ENCODE results near the gene B4GALT2.

DNA sequence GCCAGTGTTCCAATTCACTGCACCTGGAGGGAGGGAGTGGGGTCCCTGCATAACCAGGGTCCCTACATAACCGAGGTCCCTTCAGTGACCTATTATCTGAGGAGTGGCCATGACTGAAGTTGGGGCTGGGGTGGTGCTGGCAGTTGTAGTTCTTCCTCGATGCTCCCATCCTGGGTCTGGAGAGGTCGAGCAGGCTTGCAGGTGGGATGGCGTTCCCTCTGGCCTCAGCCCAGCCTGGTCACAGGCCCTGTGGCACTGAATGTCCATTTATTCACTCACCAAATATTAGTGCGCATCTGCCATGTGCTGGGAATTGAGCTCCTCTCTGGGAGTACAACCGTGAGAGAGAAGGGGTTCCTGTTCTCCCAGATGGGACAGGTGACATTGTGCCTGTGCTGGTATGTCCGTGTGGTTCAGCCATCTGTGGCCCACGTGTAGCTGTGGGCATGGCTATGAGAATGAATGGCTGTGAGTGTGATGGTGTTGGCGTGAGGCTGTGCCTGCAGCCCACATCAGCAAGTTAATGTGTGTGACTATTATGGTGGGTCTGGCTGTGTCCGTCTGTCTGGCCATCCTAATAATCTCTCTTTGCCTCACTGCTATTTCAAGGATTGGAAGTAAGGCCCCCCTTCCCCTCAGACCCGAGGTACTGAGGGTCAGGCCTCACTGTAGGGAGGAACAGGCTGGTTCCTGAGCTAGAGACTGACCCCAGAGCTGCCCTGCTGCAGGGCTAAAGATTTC, 56.1 kb downstream of the B4GALT2 start:
- TF ChIP-seq CTCF (IDR thresholded peaks at IDR 0.05) (no peak), POLR2AphosphoS5 (IDR thresholded peaks at IDR 0.05) (no peak), POLR2A (IDR thresholded peaks at IDR 0.05) (no peak)
